CD14-positive monocyte (primary cell): ENCODE data around the gene MMP24. TPM values are rescaled to one million over a fixed set of nuclear protein-coding genes. Genes with fewer than 3 reads are reported as not detected.

Source experiments
- DNase-seq, 3 donors: peaks; one replicate each; pipeline ENCODE4 v3.0.0-alpha.2; 2011 to 2022
- H2AFZ ChIP-seq: 2 replicates; pipeline ENCODE4 v1.6.0; 2012; ENCODE audit warnings: mild to moderate bottlenecking, low read depth, low read length, inconsistent platforms; ENCODE audit not compliant: insufficient read depth, poor library complexity, severe bottlenecking
- H3K27ac ChIP-seq, 2 donors: 1 replicate in 1 of 2; 2 replicates in 1 of 2; pipeline ENCODE4 v1.5.1; 2012 to 2013; ENCODE audit warnings: low read length in 2 of 2, control low read depth in 1 of 2, inconsistent platforms in 1 of 2, low read depth in 1 of 2, mild to moderate bottlenecking in 1 of 2
- H3K27me3 ChIP-seq, 2 donors: one replicate each; pipeline versions ENCODE4 v1.6.0 to v1.6.1; 2011 to 2013; ENCODE audit warnings: low read length in 2 of 2; ENCODE audit not compliant: control insufficient read depth in 2 of 2, insufficient read depth in 2 of 2
- H3K36me3 ChIP-seq, 2 donors: replicated peaks in 1 of 2; 1 replicate in 1 of 2; 2 replicates in 1 of 2; pipeline versions ENCODE4 v1.5.1 to v1.6.1; 2012 to 2013; ENCODE audit warnings: low read length in 2 of 2, control low read depth in 1 of 2, inconsistent platforms in 1 of 2, mild to moderate bottlenecking in 1 of 2; ENCODE audit not compliant: insufficient read depth in 2 of 2, control insufficient read depth in 1 of 2
- H3K4me1 ChIP-seq, 2 donors: 1 replicate in 1 of 2; 2 replicates in 1 of 2; pipeline versions ENCODE4 v1.5.1 to v1.6.1; 2012 to 2013; ENCODE audit warnings: low read length in 2 of 2, control low read depth in 1 of 2, inconsistent platforms in 1 of 2, mild to moderate bottlenecking in 1 of 2, moderate library complexity in 1 of 2; ENCODE audit not compliant: insufficient read depth in 2 of 2, control insufficient read depth in 1 of 2
- H3K4me2 ChIP-seq: replicated peaks from 2 replicates; pipeline ENCODE3; 2012; ENCODE audit warnings: low read length, moderate library complexity, mild to moderate bottlenecking; ENCODE audit not compliant: poor library complexity, severe bottlenecking; ENCODE audit errors: extremely low read depth
- H3K4me3 ChIP-seq, 3 experiments: fragments of 200-600 bp in 1 of 3; sonication (generic) in 1 of 3; replicated peaks in 1 of 3; 1 replicate in 2 of 3; 2 replicates in 1 of 3; pipeline ENCODE4 v1.5.1; 2011 to 2013; ENCODE audit warnings: low read length in 3 of 3, mild to moderate bottlenecking in 3 of 3, control low read depth in 2 of 3, low read depth in 2 of 3, inconsistent platforms in 1 of 3, moderate library complexity in 1 of 3
- H3K79me2 ChIP-seq: 2 replicates; pipeline ENCODE4 v1.6.0; 2012; ENCODE audit warnings: mild to moderate bottlenecking, control low read depth, inconsistent platforms, low read length, moderate library complexity; ENCODE audit not compliant: insufficient read depth
- H3K9ac ChIP-seq: 2 replicates; pipeline ENCODE4 v1.6.0; 2017; ENCODE audit warnings: low read length, mild to moderate bottlenecking; ENCODE audit not compliant: insufficient read depth, poor library complexity, severe bottlenecking
- H3K9me3 ChIP-seq, 2 donors: replicated peaks in 1 of 2; 1 replicate in 1 of 2; 2 replicates in 1 of 2; pipeline versions ENCODE4 v1.5.1 to v1.6.1; 2012 to 2013; ENCODE audit warnings: low read length in 2 of 2, control low read depth in 1 of 2; ENCODE audit not compliant: control insufficient read depth in 1 of 2, insufficient read depth in 1 of 2
- H4K20me1 ChIP-seq: 2 replicates; pipeline ENCODE4 v1.6.0; 2012; ENCODE audit warnings: mild to moderate bottlenecking, low read length, control low read depth, moderate library complexity; ENCODE audit not compliant: insufficient read depth
- H3K27ac Mint-ChIP-seq, 7 donors: one replicate each; pipeline ENCODE4 v1.8.0; 2020; ENCODE audit warnings: mild to moderate bottlenecking in 7 of 7, mixed read lengths in 7 of 7, moderate library complexity in 6 of 7, inconsistent platforms in 2 of 7
- H3K27me3 Mint-ChIP-seq, 3 donors: one replicate each; pipeline ENCODE4 v1.8.0; 2021 to 2022; ENCODE audit warnings: low read depth in 3 of 3, mild to moderate bottlenecking in 3 of 3, mixed read lengths in 3 of 3, moderate library complexity in 3 of 3, inconsistent platforms in 1 of 3
- H3K36me3 Mint-ChIP-seq, 2 donors: one replicate each; pipeline ENCODE4 v1.8.0; 2020; ENCODE audit warnings: mixed read lengths in 2 of 2, inconsistent platforms in 1 of 2, mild to moderate bottlenecking in 1 of 2
- H3K4me1 Mint-ChIP-seq: one replicate; pipeline ENCODE4 v1.8.0; 2020; ENCODE audit warnings: mild to moderate bottlenecking, mixed read lengths
- H3K4me3 Mint-ChIP-seq, 2 donors: one replicate each; pipeline ENCODE4 v1.8.0; 2020; ENCODE audit warnings: mild to moderate bottlenecking in 2 of 2, mixed read lengths in 2 of 2, moderate library complexity in 1 of 2
- H3K9me3 Mint-ChIP-seq, 7 donors: one replicate each; pipeline ENCODE4 v1.8.0; 2020 to 2022; ENCODE audit warnings: mixed read lengths in 7 of 7, mild to moderate bottlenecking in 6 of 7, moderate library complexity in 6 of 7, inconsistent platforms in 2 of 7
- CTCF ChIP-seq: fragments of 200-600 bp; IDR thresholded peaks from one replicate; pipeline ENCODE4 v1.8.0; 2022; ENCODE audit warnings: antibody characterized with exemption, mild to moderate bottlenecking
- WGBS: methylation state at CpG from one replicate; pipeline ENCODE4 v1.1.5; 2013; ENCODE audit warnings: missing lambda C conversion rate; ENCODE audit not compliant: insufficient coverage; 5-methylcytosine and 5-hydroxymethylcytosine counted together
- intact Hi-C, 2 donors: fragments of 100-400 bp; cut with micrococcal nuclease; formaldehyde crosslinking; loops; one replicate each; pipeline versions ENCODE4 v1.15.0 to v1.15.1; 2023
- polyA plus RNA-seq, 3 donors: library from polyadenylated mRNA; depleted of rRNA in 1 of 3; unstranded in 2 of 3; stranded (reverse) in 1 of 3; fragments of 300-500 nt in 2 of 3; fragments of >200 nt in 1 of 3; fragmentation: Illumina TruSeq in 2 of 3; gene quantifications; 1 replicate in 2 of 3; 2 replicates in 1 of 3; pipeline ENCODE4 v1.2.3, GENCODE V29; 2012 to 2021

Gene MMP24
- polyA plus RNA-seq, 3 donors, result 0.14 TPM; not detected in 2

- Histone ChIP-seq H2AFZ (no peak overlapping the region), H3K79me2 (no peaks in the 10 kb centered on the region), H3K9me3 (peaks cover 3% of the 10 kb centered on the region in 2 donors), H3K27ac (no peak overlapping the region), H3K27me3 (no peaks in the 10 kb centered on the region), H3K4me1 (no peaks in the 10 kb centered on the region), H3K9ac (no peak overlapping the region), H3K4me2 (no peak overlapping the region), H3K4me3 (no peak overlapping the region), H4K20me1 (no peaks in the 10 kb centered on the region), H3K36me3 (no peaks in the 10 kb centered on the region)
- intact Hi-C loops, result no loop called here
- peaks cover 0 to 6% of the 10 kb centered on the region in 2 donors for H3K36me3 Mint-ChIP-seq
- no peak for DNase-seq
- 97% methylated on average over 5 of the region's 6 CpGs for WGBS
- H3K27ac Mint-ChIP-seq, result no peak overlapping the region
- peaks cover 3 to 11% (median 5%) of the 10 kb centered on the region in 7 donors for H3K9me3 Mint-ChIP-seq
- TF ChIP-seq CTCF, result no peak
- H3K27me3 Mint-ChIP-seq, result peaks cover 0 to 4% (median 0%) of the 10 kb centered on the region in 3 donors
- H3K4me1 Mint-ChIP-seq, result no peaks in the 10 kb centered on the region
- H3K4me3 Mint-ChIP-seq, result no peak overlapping the region
These were observed 35.9 kb upstream of the MMP24 start for GRCh38 chr20:35190556-35190955.

- Histone ChIP-seq H2AFZ (no peak overlapping the region), H3K36me3 (no peaks in the 10 kb centered on the region), H3K9ac (no peak overlapping the region), H3K27me3 (no peaks in the 10 kb centered on the region), H3K4me3 (no peak overlapping the region), H3K4me2 (no peak overlapping the region), H3K9me3 (peaks cover 8 to 13% of the 10 kb centered on the region in 2 donors), H3K4me1 (no peaks in the 10 kb centered on the region), H3K79me2 (no peaks in the 10 kb centered on the region), H3K27ac (no peak overlapping the region), H4K20me1 (no peaks in the 10 kb centered on the region)
- no peak for TF ChIP-seq CTCF
- no peak for DNase-seq
- Mint-ChIP-seq H3K27me3 (peaks cover 0 to 4% (median 0%) of the 10 kb centered on the region in 3 donors), H3K4me3 (no peak overlapping the region), H3K4me1 (no peaks in the 10 kb centered on the region), H3K9me3 (peaks cover 5 to 21% (median 15%) of the 10 kb centered on the region in 7 donors), H3K36me3 (peaks cover 0 to 6% of the 10 kb centered on the region in 2 donors), H3K27ac (no peak overlapping the region)
- WGBS, result 97% methylated on average over 3 of the region's 5 CpGs
- intact Hi-C loops, result no loop called here
These were observed 34.9 kb upstream of the MMP24 start for GRCh38 chr20:35191419-35192117.
